HG03139 (cell line): ENCODE measurements around the gene LTA.

Experiments used
- ATAC-seq: cut with Tn5 transposase; IDR thresholded peaks from one replicate; pipeline ENCODE4 v1.9.1; 2021; ENCODE audit not compliant: unreplicated experiment

The LTA gene

GRCh38 chr6:31622684-31623091 lies 50.6 kb downstream of the LTA start:
- no peak for ATAC-seq
